ENCODE results near the gene SLC35E1. TPM values are rescaled to one million over a fixed set of nuclear protein-coding genes. Genes with fewer than 3 reads are reported as not detected.

The SLC35E1 gene
- total and polyA plus RNA-seq, 2 donors (not counting 3 experiments of a cell fraction or from before 2014, with no cell fraction given): 36.0 to 37.5 TPM

DNA sequence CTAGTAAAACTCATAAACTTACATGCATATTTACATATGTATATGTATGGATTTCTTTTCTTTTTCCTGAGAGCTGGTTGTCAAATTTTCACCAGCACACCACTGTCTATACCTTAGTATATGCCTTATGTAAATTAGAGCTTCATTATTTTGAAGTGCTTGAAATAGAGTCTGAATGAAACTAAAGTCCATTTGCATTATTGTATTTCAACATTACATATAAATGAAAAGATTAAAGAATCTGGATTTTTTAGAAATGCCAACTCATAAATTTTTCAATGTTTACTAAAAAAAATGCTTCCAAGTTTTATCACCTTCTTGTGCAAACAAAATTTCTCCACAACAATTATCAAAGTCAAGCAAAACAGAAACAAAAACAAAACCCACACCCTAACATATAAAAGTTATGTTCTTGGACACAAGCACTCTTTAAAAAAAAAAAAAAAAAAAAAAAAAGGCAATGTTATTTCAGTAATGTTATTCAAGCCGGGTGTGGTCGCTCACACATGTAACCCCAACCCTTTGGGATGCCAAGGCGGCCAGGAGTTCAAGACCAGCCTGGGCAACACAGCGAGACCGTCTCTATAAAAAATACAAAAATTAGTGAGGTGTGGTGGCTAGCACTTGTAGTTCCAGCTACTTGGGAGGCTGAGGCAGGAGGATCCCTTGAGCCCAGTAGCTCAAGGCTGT, 37.4 kb upstream of the SLC35E1 start:
- peaks cover 89% of the 10 kb centered on the region for H3K79me2 ChIP-seq (ENCODE audit: control insufficient read depth, insufficient read depth, low read length)
- no peak overlapping the region for H3K27ac ChIP-seq (ENCODE audit: insufficient read depth, low read depth, low read length)
- no peaks in the 10 kb centered on the region for H3K27me3 ChIP-seq (ENCODE audit: control insufficient read depth in 2 of 2, insufficient read depth in 2 of 2, low read length in 2 of 2)
- CTCF ChIA-PET: no interaction called here
- FAIRE-seq: no peak
- no peak for TF ChIP-seq POLR2AphosphoS5 (IDR thresholded peaks at IDR 0.05; ENCODE audit: insufficient read depth, low read depth, low read length)
- TF ChIP-seq JUN (IDR thresholded peaks at IDR 0.05; ENCODE audit: borderline replicate concordance, insufficient read depth, insufficient read length, low read depth): no peak
- TF ChIP-seq, protein P1, sequence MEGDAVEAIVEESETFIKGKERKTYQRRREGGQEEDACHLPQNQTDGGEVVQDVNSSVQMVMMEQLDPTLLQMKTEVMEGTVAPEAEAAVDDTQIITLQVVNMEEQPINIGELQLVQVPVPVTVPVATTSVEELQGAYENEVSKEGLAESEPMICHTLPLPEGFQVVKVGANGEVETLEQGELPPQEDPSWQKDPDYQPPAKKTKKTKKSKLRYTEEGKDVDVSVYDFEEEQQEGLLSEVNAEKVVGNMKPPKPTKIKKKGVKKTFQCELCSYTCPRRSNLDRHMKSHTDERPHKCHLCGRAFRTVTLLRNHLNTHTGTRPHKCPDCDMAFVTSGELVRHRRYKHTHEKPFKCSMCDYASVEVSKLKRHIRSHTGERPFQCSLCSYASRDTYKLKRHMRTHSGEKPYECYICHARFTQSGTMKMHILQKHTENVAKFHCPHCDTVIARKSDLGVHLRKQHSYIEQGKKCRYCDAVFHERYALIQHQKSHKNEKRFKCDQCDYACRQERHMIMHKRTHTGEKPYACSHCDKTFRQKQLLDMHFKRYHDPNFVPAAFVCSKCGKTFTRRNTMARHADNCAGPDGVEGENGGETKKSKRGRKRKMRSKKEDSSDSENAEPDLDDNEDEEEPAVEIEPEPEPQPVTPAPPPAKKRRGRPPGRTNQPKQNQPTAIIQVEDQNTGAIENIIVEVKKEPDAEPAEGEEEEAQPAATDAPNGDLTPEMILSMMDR (IDR thresholded peaks at IDR 0.05; ENCODE audit: extremely low read depth in 1 of 2, insufficient read depth in 1 of 2, low read depth in 1 of 2, low read length in 2 of 2): no peak
- TF ChIP-seq, protein P2, sequence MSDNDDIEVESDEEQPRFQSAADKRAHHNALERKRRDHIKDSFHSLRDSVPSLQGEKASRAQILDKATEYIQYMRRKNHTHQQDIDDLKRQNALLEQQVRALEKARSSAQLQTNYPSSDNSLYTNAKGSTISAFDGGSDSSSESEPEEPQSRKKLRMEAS (IDR thresholded peaks at IDR 0.05; ENCODE audit: insufficient read depth, insufficient read length): no peak
- TF ChIP-seq POLR2A (IDR thresholded peaks at IDR 0.05; ENCODE audit: low read depth, low read length): no peak
- no peak for TF ChIP-seq EZH2 (IDR thresholded peaks at IDR 0.05; ENCODE audit: borderline replicate concordance, low read depth, low read length, severe bottlenecking)
- no peak for TF ChIP-seq GATA2 (IDR thresholded peaks at IDR 0.05; ENCODE audit: insufficient read depth, insufficient read length, low read depth, low read length)
- no peak for TF ChIP-seq FOS (IDR thresholded peaks at IDR 0.05; ENCODE audit: borderline replicate concordance, insufficient read depth, low read length)
- no peak for TF ChIP-seq MYC (IDR thresholded peaks at IDR 0.05; ENCODE audit: low read depth, low read length)
- H3K9me3 ChIP-seq (replicated peaks; ENCODE audit: control insufficient read depth, insufficient read depth, low read length): no peaks in the 10 kb centered on the region
- peaks cover 4% of the 10 kb centered on the region for H4K20me1 ChIP-seq (replicated peaks; ENCODE audit: control insufficient read depth, extremely low read depth, insufficient read depth, low read length)
- H3K4me2 ChIP-seq (ENCODE audit: insufficient read depth, low read length): no peak overlapping the region
- intact Hi-C loops (cut with micrococcal nuclease): no loop called here
- POLR2A ChIA-PET: interaction anchor here (0.7 kb wide), 1 partner anchor 1065 kb away, joined by 3 read pairs; no protein-coding TSS in a partner anchor
- no peaks in the 10 kb centered on the region for H3K36me3 ChIP-seq (ENCODE audit: control insufficient read depth in 2 of 2, extremely low read depth in 1 of 2, insufficient read depth in 2 of 2, low read length in 2 of 2)
- no peak for DNase-seq (ENCODE audit: low read depth, low spot score)
- BruUV-seq (replicated peaks): no TSS peak
- no peaks in the 10 kb centered on the region for H3K9me1 ChIP-seq (replicated peaks; ENCODE audit: control insufficient read depth, extremely low read depth, insufficient read depth, low read length)
- no peak overlapping the region for H3K9ac ChIP-seq (replicated peaks; ENCODE audit: extremely low read depth, insufficient read depth, low read length)
- dilution Hi-C loops (cut with MboI; ENCODE audit: extremely low pct_ligation_motif_present, low sequenced_read_pairs): no loop called here
- H3K4me1 ChIP-seq (ENCODE audit: control insufficient read depth, extremely low read depth, insufficient read depth, low read length): peaks cover 4% of the 10 kb centered on the region
- H2AFZ ChIP-seq (ENCODE audit: low read depth, low read length): no peak overlapping the region
- no peak overlapping the region for H3K4me3 ChIP-seq (replicated peaks in 1 of 3; ENCODE audit: insufficient read depth in 1 of 3, low read depth in 1 of 3, low read length in 3 of 3)

All from endothelial cell of umbilical vein (primary cell).